DMS 273 (cell line): ENCODE measurements around the gene CHGA.

Experiments used
- DNase-seq: peaks from one replicate; lab custom pipeline; 2025; ENCODE audit not compliant: unreplicated experiment; lab: John Stamatoyannopoulos, UW

CHGA gene

GRCh38 chr14:92929689-92930608 lies 7.0 kb downstream of the CHGA start:
- no peak for DNase-seq

GRCh38 chr14:92930737-92931602 lies 8.0 kb downstream of the CHGA start:
- DNase-seq: no peak

- no peak for DNase-seq
These were observed 8.9 kb downstream of the CHGA start for GRCh38 chr14:92931681-92932447.

GRCh38 chr14:92932448-92933395 lies 9.8 kb downstream of the CHGA start:
- DNase-seq: no peak

- DNase-seq: no peak
These were observed 10.5 kb downstream of the CHGA start for GRCh38 chr14:92933481-92933880.

GRCh38 chr14:92934196-92935085 lies 11.5 kb downstream of the CHGA start:
- DNase-seq: no peak

- no peak for DNase-seq
These were observed 12.5 kb downstream of the CHGA start for GRCh38 chr14:92935446-92935845.

GRCh38 chr14:92936085-92936484 lies 13.1 kb downstream of the CHGA start:
- DNase-seq: no peak

GRCh38 chr14:92937051-92937937 lies 14.3 kb downstream of the CHGA start:
- no peak for DNase-seq

GRCh38 chr14:92938235-92938875 lies 15.4 kb downstream of the CHGA start:
- DNase-seq: peak; percentile 49

- no peak for DNase-seq
These were observed 16.1 kb downstream of the CHGA start for GRCh38 chr14:92938890-92939671.

GRCh38 chr14:92939699-92940098 lies 16.7 kb downstream of the CHGA start:
- no peak for DNase-seq

GRCh38 chr14:92940543-92940942 lies 17.6 kb downstream of the CHGA start:
- DNase-seq: no peak

- no peak for DNase-seq
These were observed 18.6 kb downstream of the CHGA start for GRCh38 chr14:92941531-92941930.

GRCh38 chr14:92942136-92942535 lies 19.2 kb downstream of the CHGA start:
- no peak for DNase-seq

GRCh38 chr14:92942576-92942975 lies 19.6 kb downstream of the CHGA start:
- DNase-seq: no peak
